ENCODE measurements around the gene SLC9A8. TPM values are rescaled to one million over a fixed set of nuclear protein-coding genes. Genes with fewer than 3 reads are reported as not detected.
"Not testable (repeated sequence)": the region's sequence is repeated elsewhere in the genome, so short reads cannot be mapped to it uniquely, and the experiment has no call there.

SLC9A8 gene
- total RNA-seq, 1 donor from 2014 or later = 65.7 TPM

DNA sequence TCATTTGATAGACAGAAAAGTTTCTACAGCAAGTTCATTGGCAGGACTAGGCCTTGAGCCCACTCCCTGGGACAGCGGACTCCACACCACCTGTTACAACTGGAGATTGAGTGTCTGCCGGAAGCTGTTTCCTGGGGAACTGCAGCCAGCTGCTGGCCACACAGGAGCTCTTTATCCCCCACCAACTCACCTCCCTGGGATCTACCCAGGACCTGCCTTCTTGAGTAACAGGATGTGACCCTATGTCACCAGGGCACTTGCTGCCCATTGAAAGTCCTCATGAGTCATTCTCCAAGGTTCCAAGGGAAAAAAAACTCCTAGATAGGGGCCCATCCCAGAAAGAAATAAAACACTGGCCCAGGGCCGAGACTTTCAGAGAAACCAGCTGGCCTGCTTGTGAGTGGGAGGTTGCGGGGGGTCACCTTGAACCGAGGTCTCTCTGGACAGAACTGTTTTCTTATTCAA is 37.4 kb upstream of the SLC9A8 start:
- DNase-seq = no peak
- CTCF ChIA-PET = interaction anchor here (1.1 kb wide), 1 partner anchor 23 kb away, joined by 4 read pairs; no protein-coding TSS in a partner anchor
- TF ChIP-seq, protein P1, sequence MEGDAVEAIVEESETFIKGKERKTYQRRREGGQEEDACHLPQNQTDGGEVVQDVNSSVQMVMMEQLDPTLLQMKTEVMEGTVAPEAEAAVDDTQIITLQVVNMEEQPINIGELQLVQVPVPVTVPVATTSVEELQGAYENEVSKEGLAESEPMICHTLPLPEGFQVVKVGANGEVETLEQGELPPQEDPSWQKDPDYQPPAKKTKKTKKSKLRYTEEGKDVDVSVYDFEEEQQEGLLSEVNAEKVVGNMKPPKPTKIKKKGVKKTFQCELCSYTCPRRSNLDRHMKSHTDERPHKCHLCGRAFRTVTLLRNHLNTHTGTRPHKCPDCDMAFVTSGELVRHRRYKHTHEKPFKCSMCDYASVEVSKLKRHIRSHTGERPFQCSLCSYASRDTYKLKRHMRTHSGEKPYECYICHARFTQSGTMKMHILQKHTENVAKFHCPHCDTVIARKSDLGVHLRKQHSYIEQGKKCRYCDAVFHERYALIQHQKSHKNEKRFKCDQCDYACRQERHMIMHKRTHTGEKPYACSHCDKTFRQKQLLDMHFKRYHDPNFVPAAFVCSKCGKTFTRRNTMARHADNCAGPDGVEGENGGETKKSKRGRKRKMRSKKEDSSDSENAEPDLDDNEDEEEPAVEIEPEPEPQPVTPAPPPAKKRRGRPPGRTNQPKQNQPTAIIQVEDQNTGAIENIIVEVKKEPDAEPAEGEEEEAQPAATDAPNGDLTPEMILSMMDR (IDR thresholded peaks at IDR 0.05) = no peak
- intact Hi-C loops (cut with micrococcal nuclease) = loop anchor here (5.0 kb wide), 1 partner anchor 37 kb away; the partner anchor contains the start of gene SLC9A8
- H3K9me3 Mint-ChIP-seq = no peaks in the 10 kb centered on the region
- H3K4me3 Mint-ChIP-seq = no peak overlapping the region
- H3K27ac Mint-ChIP-seq = no peak overlapping the region
- no peaks in the 10 kb centered on the region for H3K27me3 Mint-ChIP-seq
- POLR2A ChIA-PET = interaction anchor here (1.3 kb wide), 1 partner anchor 11 kb away, joined by 6 read pairs; no protein-coding TSS in a partner anchor
- H3K4me1 Mint-ChIP-seq = peaks cover 12% of the 10 kb centered on the region
- no peak for ATAC-seq (ENCODE audit: low read depth)
- H3K36me3 Mint-ChIP-seq (ENCODE audit: low read depth) = no peaks in the 10 kb centered on the region

DNA sequence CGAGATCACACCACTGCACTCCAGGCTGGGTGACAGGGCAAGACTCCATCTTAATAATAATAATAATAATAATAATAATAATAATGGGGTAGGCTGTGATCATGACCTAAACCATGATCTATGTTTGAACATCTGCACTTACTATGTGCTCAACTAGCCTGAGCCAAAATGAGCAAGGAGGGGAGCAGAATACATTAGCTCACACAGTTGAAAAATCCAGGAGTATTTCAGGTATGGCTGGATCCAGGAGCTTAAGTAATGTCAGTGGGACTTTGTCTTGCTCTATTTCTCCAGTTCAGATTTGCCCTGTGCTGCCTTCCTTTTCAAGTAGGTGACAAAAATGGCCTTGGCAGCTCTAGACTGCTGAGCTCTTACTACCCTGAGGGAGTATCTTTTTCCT is 32.7 kb upstream of the SLC9A8 start:
- Mint-ChIP-seq H3K27ac (no peak overlapping the region), H3K27me3 (no peaks in the 10 kb centered on the region), H3K4me1 (peaks cover 18% of the 10 kb centered on the region), H3K9me3 (no peaks in the 10 kb centered on the region), H3K4me3 (no peak overlapping the region), H3K36me3 (ENCODE audit: low read depth) (no peaks in the 10 kb centered on the region)
- ChIA-PET CTCF (no interaction called here), POLR2A (interaction anchor here (0.6 kb wide), 1 partner anchor 198 kb away, joined by 3 read pairs; no protein-coding TSS in a partner anchor)
- ATAC-seq (ENCODE audit: low read depth) (no peak), DNase-seq (no peak)
- intact Hi-C loops (cut with micrococcal nuclease) = loop anchor here (5.0 kb wide), 1 partner anchor 32 kb away; the partner anchor contains the start of gene SLC9A8
- TF ChIP-seq, protein P1 (IDR thresholded peaks at IDR 0.05) = no peak

DNA sequence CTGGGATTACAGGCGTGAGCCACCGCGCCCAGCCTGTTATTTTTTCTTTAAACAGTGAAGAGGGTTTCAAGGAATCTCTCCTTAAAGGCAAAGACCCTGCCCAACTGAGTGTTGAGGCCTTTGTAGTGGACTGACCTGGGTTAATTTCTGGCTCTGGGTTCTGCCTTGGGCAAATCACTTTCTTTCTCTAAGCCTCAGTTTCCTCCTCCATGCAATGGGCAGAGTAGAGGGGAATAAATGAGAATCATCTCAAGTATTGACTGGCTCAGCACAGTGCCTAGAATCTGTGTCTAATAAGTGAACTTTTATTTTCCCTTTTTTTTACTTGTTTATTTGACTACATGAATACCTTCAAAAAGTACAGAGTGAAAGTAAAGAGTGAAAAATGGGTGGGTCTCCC is 31.0 kb upstream of the SLC9A8 start:
- no peak overlapping the region for H3K27ac Mint-ChIP-seq
- ATAC-seq (ENCODE audit: low read depth) = no peak
- ChIA-PET CTCF (no interaction called here), POLR2A (interaction anchor here (0.7 kb wide), 1 partner anchor 102 kb away, joined by 5 read pairs; no protein-coding TSS in a partner anchor)
- peaks cover 26% of the 10 kb centered on the region for H3K4me1 Mint-ChIP-seq
- no peaks in the 10 kb centered on the region for H3K36me3 Mint-ChIP-seq (ENCODE audit: low read depth)
- intact Hi-C loops (cut with micrococcal nuclease) = no loop called here
- no peaks in the 10 kb centered on the region for H3K27me3 Mint-ChIP-seq
- H3K4me3 Mint-ChIP-seq = no peak overlapping the region
- no peak for DNase-seq
- TF ChIP-seq, protein P1 (IDR thresholded peaks at IDR 0.05) = no peak
- H3K9me3 Mint-ChIP-seq = no peaks in the 10 kb centered on the region

DNA sequence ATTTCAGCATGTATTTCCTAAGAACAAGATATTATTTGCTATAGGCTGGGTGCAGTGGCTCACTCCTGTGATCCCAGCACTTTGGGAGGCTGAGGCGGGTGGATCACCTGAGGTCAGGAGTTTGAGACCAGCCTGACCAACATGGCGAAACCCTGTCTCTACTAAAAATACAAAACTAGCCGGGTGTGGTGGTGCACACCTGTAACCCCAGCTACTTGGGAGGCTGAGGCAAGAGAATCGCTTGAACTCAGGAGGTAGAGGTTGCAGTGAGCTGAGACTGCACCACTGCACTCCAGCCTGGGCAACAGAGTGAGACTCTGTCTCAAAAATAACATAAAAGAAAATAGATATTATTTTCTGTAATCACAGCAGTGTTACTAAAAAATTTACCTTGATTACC is 30.2 kb upstream of the SLC9A8 start:
- DNase-seq; CTCF ChIA-PET; intact Hi-C loops (cut with micrococcal nuclease); H3K9me3 Mint-ChIP-seq; POLR2A ChIA-PET; H3K36me3 Mint-ChIP-seq (ENCODE audit: low read depth); ATAC-seq (ENCODE audit: low read depth); H3K27me3 Mint-ChIP-seq; H3K4me3 Mint-ChIP-seq; H3K27ac Mint-ChIP-seq: not testable (repeated sequence)
- H3K4me1 Mint-ChIP-seq = peaks cover 32% of the 10 kb centered on the region

DNA sequence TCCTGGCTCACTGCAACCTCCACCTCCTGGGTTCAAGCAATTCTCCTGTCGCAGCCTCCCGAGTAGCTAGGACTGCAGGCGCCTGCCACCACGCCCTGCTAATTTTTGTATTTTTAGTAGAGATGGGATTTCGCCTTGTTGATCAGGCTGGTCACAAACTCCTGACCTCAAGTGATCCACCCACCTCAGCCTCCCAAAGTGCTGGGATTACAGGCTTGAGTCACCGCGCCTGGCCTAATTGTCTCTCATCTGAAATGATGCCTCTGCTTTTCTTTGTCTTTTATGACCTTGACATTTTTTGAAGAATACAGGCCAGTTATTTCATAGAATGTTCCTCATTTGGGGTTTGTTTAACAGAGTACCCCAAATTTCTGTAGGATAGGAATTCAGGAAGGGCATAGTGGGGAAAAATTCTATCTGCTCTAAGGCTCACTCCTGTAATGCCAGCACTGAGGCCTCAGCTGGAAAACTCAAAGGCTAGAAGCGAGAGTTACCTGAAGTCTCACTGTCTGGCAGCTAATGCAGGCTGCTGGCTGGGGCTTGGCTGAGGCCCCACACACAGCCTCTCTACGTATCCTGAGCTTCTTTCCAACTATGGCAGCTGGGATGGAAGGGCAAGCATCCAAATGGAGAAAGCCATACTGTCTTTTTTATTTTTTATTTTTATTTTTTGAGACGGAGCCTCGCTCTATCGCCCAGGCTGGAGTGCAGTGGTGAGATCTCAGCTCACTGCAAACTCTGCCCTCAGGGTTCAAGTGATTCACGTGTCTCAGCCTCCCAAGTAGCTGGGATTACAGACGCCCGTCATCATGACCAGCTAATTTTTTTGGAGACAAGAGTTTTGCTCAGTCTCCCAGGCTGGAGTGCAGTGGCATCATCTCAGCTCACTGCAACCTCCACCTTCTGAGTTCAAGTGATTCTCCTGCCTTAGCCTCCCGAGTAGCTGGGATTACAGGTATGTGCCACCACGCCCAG is 29.3 kb upstream of the SLC9A8 start:
- DNase-seq; H3K36me3 Mint-ChIP-seq (ENCODE audit: low read depth); ATAC-seq (ENCODE audit: low read depth); intact Hi-C loops (cut with micrococcal nuclease); H3K4me3 Mint-ChIP-seq; H3K27me3 Mint-ChIP-seq; H3K9me3 Mint-ChIP-seq; CTCF ChIA-PET: not testable (repeated sequence)
- POLR2A ChIA-PET = interaction anchor here (0.6 to 0.8 kb wide), 2 partner anchors 19 to 69 kb away, joined by 3 to 4 read pairs; no protein-coding TSS in a partner anchor
- Mint-ChIP-seq H3K27ac (peak overlapping the region; percentile 30), H3K4me1 (peaks cover 39% of the 10 kb centered on the region)

DNA sequence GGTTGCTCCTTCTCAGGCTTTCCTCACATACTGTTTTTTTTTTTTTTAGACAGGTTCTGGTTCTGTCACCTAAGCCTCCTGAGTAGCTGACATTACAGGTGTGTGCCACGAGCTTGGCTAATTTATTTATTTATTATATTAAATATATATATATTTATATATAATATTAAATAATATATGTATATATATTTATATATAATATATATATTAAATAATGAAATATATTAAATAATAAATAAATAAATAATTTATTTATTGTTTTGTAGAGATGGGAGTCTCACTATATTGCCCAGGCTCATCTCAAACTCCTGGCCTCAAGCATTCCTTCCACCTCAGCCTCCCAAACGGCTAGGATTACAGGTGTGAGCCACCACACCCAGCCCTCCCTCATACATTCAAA is 28.3 kb upstream of the SLC9A8 start:
- TF ChIP-seq, protein P1 (IDR thresholded peaks at IDR 0.05) = no peak
- Mint-ChIP-seq H3K27me3 (no peaks in the 10 kb centered on the region), H3K4me1 (peaks cover 48% of the 10 kb centered on the region), H3K27ac (no peak overlapping the region), H3K4me3 (no peak overlapping the region), H3K9me3 (no peaks in the 10 kb centered on the region), H3K36me3 (ENCODE audit: low read depth) (no peaks in the 10 kb centered on the region)
- DNase-seq (no peak), ATAC-seq (ENCODE audit: low read depth) (no peak)
- intact Hi-C loops (cut with micrococcal nuclease) = no loop called here
- ChIA-PET CTCF (no interaction called here), POLR2A (interaction anchor here (3.0 kb wide), 1 partner anchor 17 kb away, joined by 51 read pairs; no protein-coding TSS in a partner anchor)

Data from activated B cell treated with CpG ODN at 0.5 μM for 24 hours (primary cell).